OCI-LY3 (cell line): ENCODE measurements around the gene ATP11C.

ENCODE experiments used
- CTCF ChIP-seq: fragments of 200-600, 300-600 bp; sonication (generic); IDR thresholded peaks from 2 replicates; pipeline ENCODE4 v1.5.1; 2014; ENCODE audit warnings: antibody characterized with exemption, low read length, low read depth
- EZH2phosphoT487 ChIP-seq: fragments of 200-600 bp; shearing (Covaris generic); IDR thresholded peaks from 2 replicates; pipeline ENCODE4 v1.6.1; 2018; ENCODE audit warnings: antibody characterized with exemption, mixed run types, low read depth

GRCh38 chrX:139881572-139881971, 51.3 kb downstream of the ATP11C start:
- TF ChIP-seq CTCF (no peak), EZH2phosphoT487 (no peak)
